Hepatocyte (in vitro differentiated cells): ENCODE results near the gene CIDEA. TPM values are rescaled to one million over a fixed set of nuclear protein-coding genes. Genes with fewer than 3 reads are reported as not detected.
"Not testable (repeated sequence)": the region's sequence is repeated elsewhere in the genome, so short reads cannot be mapped to it uniquely, and the experiment has no call there.

Experiments
- DNase-seq: peaks from one replicate; pipeline ENCODE4 v3.0.0-alpha.2; 2016; ENCODE audit warnings: low spot score
- H2AFZ ChIP-seq: fragments of 200-600 bp; sonication (generic); 2 replicates; pipeline ENCODE4 v1.6.0; 2016; ENCODE audit warnings: antibody characterized with exemption, mild to moderate bottlenecking
- H3K27ac ChIP-seq: fragments of 200-600 bp; sonication (generic); 2 replicates; pipeline ENCODE4 v1.5.1; 2016; ENCODE audit warnings: mild to moderate bottlenecking
- H3K27me3 ChIP-seq: fragments of 200-600 bp; sonication (generic); 2 replicates; pipeline ENCODE4 v1.6.1; 2016
- H3K36me3 ChIP-seq: fragments of 200-600 bp; sonication (generic); replicated peaks from 2 replicates; pipeline ENCODE4 v1.5.1; 2016; ENCODE audit warnings: low read depth; ENCODE audit not compliant: insufficient read depth
- H3K4me1 ChIP-seq: fragments of 200-600 bp; sonication (generic); 2 replicates; pipeline ENCODE4 v1.5.1; 2016; ENCODE audit warnings: mild to moderate bottlenecking, moderate library complexity; ENCODE audit not compliant: insufficient read depth
- H3K4me2 ChIP-seq: fragments of 200-600 bp; sonication (generic); 2 replicates; pipeline ENCODE4 v1.6.0; 2016
- H3K4me3 ChIP-seq: fragments of 200-600 bp; sonication (generic); 2 replicates; pipeline ENCODE4 v1.5.1; 2016; ENCODE audit warnings: mild to moderate bottlenecking
- H3K79me2 ChIP-seq: fragments of 200-600 bp; sonication (generic); 2 replicates; pipeline ENCODE4 v1.6.0; 2017; ENCODE audit warnings: mild to moderate bottlenecking
- H3K9me2 ChIP-seq: fragments of 200-600 bp; sonication (generic); replicated peaks from 2 replicates; pipeline ENCODE4 v1.6.0; 2017; ENCODE audit warnings: mild to moderate bottlenecking; ENCODE audit not compliant: insufficient read depth
- H3K9me3 ChIP-seq: fragments of 200-600 bp; sonication (generic); 2 replicates; pipeline ENCODE4 v1.5.1; 2016; ENCODE audit warnings: low read depth, mild to moderate bottlenecking
- H4K20me1 ChIP-seq: fragments of 200-600 bp; sonication (generic); 2 replicates; pipeline ENCODE4 v1.6.0; 2016; ENCODE audit warnings: mild to moderate bottlenecking; ENCODE audit not compliant: insufficient read depth, poor library complexity, severe bottlenecking
- EZH2 ChIP-seq: fragments of 200-600 bp; sonication (generic); IDR thresholded peaks from 2 replicates; pipeline ENCODE4 v1.6.1; 2016; ENCODE audit warnings: antibody characterized with exemption, mild to moderate bottlenecking, borderline replicate concordance
- EZH2phosphoT487 ChIP-seq: fragments of 200-600 bp; sonication (generic); IDR thresholded peaks from one replicate; pipeline ENCODE4 v1.6.1; 2018; ENCODE audit warnings: antibody characterized with exemption, mild to moderate bottlenecking, low read depth, moderate library complexity; ENCODE audit not compliant: unreplicated experiment, severe bottlenecking
- WGBS: methylation state at CpG from one replicate; pipeline ENCODE4 v1.1.6; 2016; ENCODE audit warnings: low lambda C conversion rate; ENCODE audit errors: missing lambda C conversion rate; 5-methylcytosine and 5-hydroxymethylcytosine counted together
- polyA plus RNA-seq: library from polyadenylated mRNA; unstranded; fragments of >200 nt; fragmentation: Nextera tagmentation; extraction: Ambion mirVana; gene quantifications from 2 replicates; pipeline ENCODE4 v1.2.1, GENCODE V29; 2016
- total RNA-seq: library from RNA; depleted of rRNA; stranded (reverse); fragments of >200 nt; gene quantifications from 2 replicates; pipeline ENCODE4 v1.2.3, GENCODE V29; 2014
- TF ChIP-seq, protein P1 (sequence below): fragments of 200-600 bp; sonication (generic); IDR thresholded peaks from 2 replicates; pipeline ENCODE4 v1.5.1; 2016; ENCODE audit warnings: antibody characterized with exemption, mild to moderate bottlenecking; ENCODE audit not compliant: poor library complexity

The CIDEA gene
- total and polyA plus RNA-seq, 2 experiments from 2014 or later = not detected

DNA sequence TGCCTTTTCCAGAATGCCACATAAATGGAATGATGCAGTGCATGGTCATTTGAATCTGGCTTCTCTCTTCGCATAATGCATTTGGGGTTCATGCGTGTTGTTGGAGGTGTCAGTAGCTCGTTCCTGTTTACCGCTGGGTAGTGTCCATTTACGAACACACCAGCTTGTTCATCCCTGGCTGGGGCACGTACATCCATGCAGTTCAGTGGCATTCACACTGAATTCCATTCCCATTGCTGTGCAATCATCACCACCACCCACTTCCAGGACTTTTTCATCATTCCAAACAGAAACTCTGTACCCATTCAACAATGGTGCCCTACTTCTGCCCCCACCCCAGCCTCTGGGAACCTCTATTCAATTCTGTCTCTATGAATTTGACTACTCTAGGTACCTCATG, 14.7 kb upstream of the CIDEA start:
- H3K9me2 ChIP-seq = no peaks in the 10 kb centered on the region
- H3K9me3 ChIP-seq = no peaks in the 10 kb centered on the region
- 95% methylated on average over 6 of the region's 6 CpGs for WGBS
- no peaks in the 10 kb centered on the region for H3K79me2 ChIP-seq
- no peak for DNase-seq
- H3K27me3 ChIP-seq = peaks cover 6% of the 10 kb centered on the region
- H3K27ac ChIP-seq = no peak overlapping the region
- no peak overlapping the region for H3K4me2 ChIP-seq
- no peak overlapping the region for H3K4me3 ChIP-seq
- TF ChIP-seq EZH2phosphoT487 (no peak), EZH2 (no peak)
- H3K36me3 ChIP-seq = no peaks in the 10 kb centered on the region
- H2AFZ ChIP-seq = no peak overlapping the region
- no peaks in the 10 kb centered on the region for H4K20me1 ChIP-seq
- H3K4me1 ChIP-seq = no peaks in the 10 kb centered on the region

DNA sequence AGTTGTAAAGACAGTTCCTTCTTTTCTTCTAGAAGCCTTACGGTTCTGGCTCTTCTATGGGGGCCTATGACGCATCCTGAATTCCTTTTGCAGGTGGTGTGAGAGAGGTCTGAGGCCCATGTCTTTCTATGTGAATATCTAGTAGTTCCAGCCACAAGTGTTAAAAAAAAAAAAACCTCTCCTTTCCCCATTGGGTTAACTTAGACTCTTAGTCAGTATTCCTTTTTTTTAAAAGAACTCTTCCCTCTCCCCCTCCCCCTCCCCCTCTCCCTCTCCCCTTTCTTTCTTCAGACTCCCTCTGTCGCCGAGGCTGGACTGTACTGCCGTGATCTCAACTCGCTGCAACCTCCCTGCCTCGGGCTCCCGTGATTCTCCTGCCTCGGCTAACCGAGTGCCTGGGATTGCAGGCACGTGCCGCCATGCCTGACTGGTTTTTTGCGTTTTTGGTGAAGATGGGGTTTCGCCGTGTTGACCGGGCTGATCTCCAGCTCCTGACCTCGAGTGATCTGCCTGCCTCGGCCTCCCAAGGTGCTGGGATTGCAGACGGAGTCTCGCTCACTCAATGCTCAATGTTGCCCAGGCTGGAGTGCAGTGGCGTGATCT, 11.4 kb upstream of the CIDEA start:
- Histone ChIP-seq H3K27me3 (peaks cover 20% of the 10 kb centered on the region), H3K79me2 (no peaks in the 10 kb centered on the region), H4K20me1 (no peaks in the 10 kb centered on the region), H2AFZ (no peak overlapping the region), H3K27ac (no peak overlapping the region), H3K4me2 (no peak overlapping the region), H3K9me2 (no peaks in the 10 kb centered on the region), H3K4me1 (no peaks in the 10 kb centered on the region), H3K36me3 (no peaks in the 10 kb centered on the region), H3K4me3 (no peak overlapping the region), H3K9me3 (no peaks in the 10 kb centered on the region)
- DNase-seq = no peak
- 94% methylated on average over 20 of the region's 21 CpGs for WGBS
- TF ChIP-seq EZH2phosphoT487 = no peak
- TF ChIP-seq EZH2 = no peak
- TF ChIP-seq, protein P1, sequence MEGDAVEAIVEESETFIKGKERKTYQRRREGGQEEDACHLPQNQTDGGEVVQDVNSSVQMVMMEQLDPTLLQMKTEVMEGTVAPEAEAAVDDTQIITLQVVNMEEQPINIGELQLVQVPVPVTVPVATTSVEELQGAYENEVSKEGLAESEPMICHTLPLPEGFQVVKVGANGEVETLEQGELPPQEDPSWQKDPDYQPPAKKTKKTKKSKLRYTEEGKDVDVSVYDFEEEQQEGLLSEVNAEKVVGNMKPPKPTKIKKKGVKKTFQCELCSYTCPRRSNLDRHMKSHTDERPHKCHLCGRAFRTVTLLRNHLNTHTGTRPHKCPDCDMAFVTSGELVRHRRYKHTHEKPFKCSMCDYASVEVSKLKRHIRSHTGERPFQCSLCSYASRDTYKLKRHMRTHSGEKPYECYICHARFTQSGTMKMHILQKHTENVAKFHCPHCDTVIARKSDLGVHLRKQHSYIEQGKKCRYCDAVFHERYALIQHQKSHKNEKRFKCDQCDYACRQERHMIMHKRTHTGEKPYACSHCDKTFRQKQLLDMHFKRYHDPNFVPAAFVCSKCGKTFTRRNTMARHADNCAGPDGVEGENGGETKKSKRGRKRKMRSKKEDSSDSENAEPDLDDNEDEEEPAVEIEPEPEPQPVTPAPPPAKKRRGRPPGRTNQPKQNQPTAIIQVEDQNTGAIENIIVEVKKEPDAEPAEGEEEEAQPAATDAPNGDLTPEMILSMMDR = no peak

- H3K4me2 ChIP-seq, H3K4me3 ChIP-seq, H3K79me2 ChIP-seq, DNase-seq, H3K9me3 ChIP-seq, H3K36me3 ChIP-seq, H3K27ac ChIP-seq, H3K9me2 ChIP-seq, H4K20me1 ChIP-seq, H2AFZ ChIP-seq, H3K4me1 ChIP-seq: not testable (repeated sequence)
- 96% methylated on average over 18 of the region's 25 CpGs for WGBS
- H3K27me3 ChIP-seq = peaks cover 23% of the 10 kb centered on the region
Measured at GRCh38 chr18:12243272-12243671, 10.9 kb upstream of the CIDEA start.

DNA sequence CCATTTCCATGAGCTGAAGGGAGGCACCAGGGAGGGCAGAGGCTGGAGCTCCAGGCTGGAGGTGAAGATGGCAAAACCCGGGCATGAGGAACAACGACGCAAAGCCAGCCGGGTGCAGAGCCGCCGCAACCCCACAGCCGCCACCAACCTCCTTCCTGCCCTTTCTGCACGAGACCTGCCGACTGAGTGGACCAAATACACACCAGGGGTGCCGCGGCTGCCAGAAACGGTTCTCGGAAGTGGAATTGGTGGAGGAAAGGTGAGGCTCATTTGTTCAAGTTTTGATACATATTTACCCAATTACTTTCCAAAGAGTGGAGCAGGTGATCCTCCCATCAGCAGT, 8.4 kb upstream of the CIDEA start:
- no peaks in the 10 kb centered on the region for H3K79me2 ChIP-seq
- no peak overlapping the region for H3K4me2 ChIP-seq
- H3K4me1 ChIP-seq = no peaks in the 10 kb centered on the region
- peaks cover 30% of the 10 kb centered on the region for H3K27me3 ChIP-seq
- H2AFZ ChIP-seq = no peak overlapping the region
- no peaks in the 10 kb centered on the region for H4K20me1 ChIP-seq
- TF ChIP-seq EZH2 (no peak), EZH2phosphoT487 (no peak)
- TF ChIP-seq, protein P1 = no peak
- WGBS = 96% methylated on average over 13 of the region's 13 CpGs
- H3K9me3 ChIP-seq = no peaks in the 10 kb centered on the region
- H3K4me3 ChIP-seq = no peak overlapping the region
- H3K27ac ChIP-seq = no peak overlapping the region
- H3K36me3 ChIP-seq = no peaks in the 10 kb centered on the region
- no peak for DNase-seq
- H3K9me2 ChIP-seq = no peaks in the 10 kb centered on the region
